Measurements from ENCODE around the gene PRODH.
"Not testable (repeated sequence)": the region's sequence is repeated elsewhere in the genome, so short reads cannot be mapped to it uniquely, and the experiment has no call there.

PRODH gene

GRCh38 chr22:18933914-18934313 lies 2.2 kb downstream of the PRODH start:
- no peak for FAIRE-seq
- DNase-seq (ENCODE audit: insufficient read length, low spot score), result no peak
- TF ChIP-seq CTCF (IDR thresholded peaks at IDR 0.05; ENCODE audit: insufficient read depth, missing control alignments), result no peak

GRCh38 chr22:18931905-18932652 lies 4.0 kb downstream of the PRODH start:
- FAIRE-seq (no peak), DNase-seq (ENCODE audit: insufficient read length, low spot score) (no peak)
- no peak for TF ChIP-seq CTCF (IDR thresholded peaks at IDR 0.05; ENCODE audit: insufficient read depth, missing control alignments)

GRCh38 chr22:18929459-18929858 lies 6.6 kb downstream of the PRODH start:
- TF ChIP-seq CTCF (IDR thresholded peaks at IDR 0.05; ENCODE audit: insufficient read depth, missing control alignments), result no peak
- FAIRE-seq, result no peak
- no peak for DNase-seq (ENCODE audit: insufficient read length, low spot score)

GRCh38 chr22:18927573-18927972 lies 8.5 kb downstream of the PRODH start:
- FAIRE-seq (no peak), DNase-seq (ENCODE audit: insufficient read length, low spot score) (no peak)
- no peak for TF ChIP-seq CTCF (IDR thresholded peaks at IDR 0.05; ENCODE audit: insufficient read depth, missing control alignments)

- DNase-seq (ENCODE audit: insufficient read length, low spot score) (no peak), FAIRE-seq (no peak)
- TF ChIP-seq CTCF (IDR thresholded peaks at IDR 0.05; ENCODE audit: insufficient read depth, missing control alignments), result no peak
Observed at GRCh38 chr22:18927020-18927419, 9.1 kb downstream of the PRODH start.

- no peak for TF ChIP-seq CTCF (IDR thresholded peaks at IDR 0.05; ENCODE audit: insufficient read depth, missing control alignments)
- no peak for DNase-seq (ENCODE audit: insufficient read length, low spot score)
- no peak for FAIRE-seq
Observed at GRCh38 chr22:18925368-18926064, 10.6 kb downstream of the PRODH start.

- DNase-seq (ENCODE audit: insufficient read length, low spot score); FAIRE-seq: not testable (repeated sequence)
Observed at GRCh38 chr22:18920257-18920902, 15.7 kb downstream of the PRODH start.

- not testable (repeated sequence) for FAIRE-seq
Observed at GRCh38 chr22:18917818-18918217, 18.3 kb downstream of the PRODH start.

GRCh38 chr22:18915550-18915949 lies 20.5 kb downstream of the PRODH start:
- not testable (repeated sequence) for FAIRE-seq; DNase-seq (ENCODE audit: insufficient read length, low spot score)

More at GRCh38 chr22:18917818-18918217, 18.3 kb downstream of the PRODH start:
- not testable (repeated sequence) for DNase-seq (ENCODE audit: insufficient read length, low spot score)

- not testable (repeated sequence) for FAIRE-seq
Observed at GRCh38 chr22:18914558-18914957, 21.5 kb downstream of the PRODH start.

GRCh38 chr22:18912264-18912946 lies 23.7 kb downstream of the PRODH start:
- not testable (repeated sequence) for DNase-seq (ENCODE audit: insufficient read length, low spot score); FAIRE-seq

More at GRCh38 chr22:18914558-18914957, 21.5 kb downstream of the PRODH start:
- not testable (repeated sequence) for DNase-seq (ENCODE audit: insufficient read length, low spot score)
